IPS DF 6.9 (cell line): ENCODE measurements around the gene MOV10.

Experiments used
- DNase-seq: peaks from one replicate; pipeline ENCODE4 v3.0.0-alpha.2; 2013; ENCODE audit warnings: low read depth, low spot score
- H3K27ac ChIP-seq: one replicate; pipeline ENCODE4 v1.5.1; 2013; ENCODE audit warnings: low read length, control low read depth
- H3K27me3 ChIP-seq: 2 replicates; pipeline ENCODE4 v1.6.1; 2013; ENCODE audit warnings: mild to moderate bottlenecking, low read length; ENCODE audit not compliant: control insufficient read depth, insufficient read depth
- H3K36me3 ChIP-seq: 2 replicates; pipeline ENCODE4 v1.6.1; 2013; ENCODE audit warnings: low read length; ENCODE audit not compliant: control insufficient read depth, insufficient read depth
- H3K4me1 ChIP-seq: 2 replicates; pipeline ENCODE4 v1.6.1; 2013; ENCODE audit warnings: low read length; ENCODE audit not compliant: control insufficient read depth, insufficient read depth
- H3K4me3 ChIP-seq: 2 replicates; pipeline ENCODE4 v1.5.1; 2013; ENCODE audit warnings: mild to moderate bottlenecking, low read length
- H3K9me3 ChIP-seq: 2 replicates; pipeline ENCODE4 v1.6.1; 2013; ENCODE audit warnings: low read length, inconsistent platforms; ENCODE audit not compliant: control insufficient read depth, insufficient read depth
- WGBS: extraction: QIAGEN DNeasy Blood & Tissue Kit; methylation state at CpG from one replicate; pipeline ENCODE4 v1.1.7; 2013; ENCODE audit warnings: mixed read lengths, missing lambda C conversion rate; ENCODE audit not compliant: insufficient read length, insufficient coverage; 5-methylcytosine and 5-hydroxymethylcytosine counted together

MOV10 gene

DNA sequence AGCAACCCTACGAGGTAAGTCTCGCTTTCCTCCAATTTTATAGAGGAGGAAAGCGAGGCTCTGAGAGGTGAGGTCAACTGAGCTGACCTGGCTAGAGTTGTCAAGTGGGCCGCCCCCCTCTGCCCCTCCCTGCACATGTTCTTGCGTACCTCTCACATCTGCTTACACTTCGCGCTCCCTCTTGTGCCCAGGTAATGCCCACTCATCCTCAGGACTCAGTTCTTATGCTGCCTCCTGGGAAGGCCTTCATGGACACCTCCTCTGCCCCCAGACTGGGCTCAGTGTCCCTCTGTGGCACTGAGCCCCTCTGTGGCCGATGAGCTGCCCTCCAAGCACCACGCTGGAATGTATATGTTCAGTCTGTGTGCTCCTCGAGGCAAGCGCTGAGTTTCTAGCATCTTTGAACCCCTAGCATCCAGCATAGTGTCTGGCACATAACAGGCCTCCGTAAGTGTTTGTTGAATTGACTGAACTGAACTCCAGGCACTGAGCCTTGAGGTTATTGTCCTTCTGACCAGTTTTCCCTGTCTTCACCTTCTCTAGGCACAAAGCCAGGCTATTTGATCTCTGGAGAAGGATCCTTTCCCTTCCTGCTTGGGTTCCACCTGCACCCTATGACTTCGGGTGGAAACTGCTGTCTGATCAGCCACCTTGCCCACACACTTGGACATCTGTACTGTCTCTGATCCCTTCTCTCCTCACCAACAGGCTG lies 13.5 kb downstream of the MOV10 start:
- H3K4me3 ChIP-seq = no peak overlapping the region
- H3K27me3 ChIP-seq = no peaks in the 10 kb centered on the region
- no peak for DNase-seq
- no peak overlapping the region for H3K27ac ChIP-seq
- peaks cover 7% of the 10 kb centered on the region; the same call in 1 of the 2 replicates for H3K36me3 ChIP-seq
- no CpG with 5 or more reads among the region's 13 CpGs for WGBS
- no peaks in the 10 kb centered on the region for H3K9me3 ChIP-seq
- H3K4me1 ChIP-seq = no peaks in the 10 kb centered on the region

GRCh38 chr1:112688781-112689193 lies 14.3 kb downstream of the MOV10 start:
- H3K4me3 ChIP-seq = no peak overlapping the region
- H3K4me1 ChIP-seq = no peaks in the 10 kb centered on the region
- H3K27ac ChIP-seq = no peak overlapping the region
- no peaks in the 10 kb centered on the region for H3K27me3 ChIP-seq
- H3K36me3 ChIP-seq = peaks cover 9% of the 10 kb centered on the region; the same call in 1 of the 2 replicates
- H3K9me3 ChIP-seq = no peaks in the 10 kb centered on the region
- no CpG with 5 or more reads among the region's 13 CpGs for WGBS
- no peak for DNase-seq

- H3K4me1 ChIP-seq = no peaks in the 10 kb centered on the region
- peaks cover 15% of the 10 kb centered on the region; the same call in 1 of the 2 replicates for H3K36me3 ChIP-seq
- no peak overlapping the region for H3K4me3 ChIP-seq
- H3K27ac ChIP-seq = no peak overlapping the region
- no CpG with 5 or more reads among the region's 9 CpGs for WGBS
- H3K27me3 ChIP-seq = no peaks in the 10 kb centered on the region
- DNase-seq = no peak
- H3K9me3 ChIP-seq = no peaks in the 10 kb centered on the region
Measured at GRCh38 chr1:112689196-112689841, 14.9 kb downstream of the MOV10 start.

DNA sequence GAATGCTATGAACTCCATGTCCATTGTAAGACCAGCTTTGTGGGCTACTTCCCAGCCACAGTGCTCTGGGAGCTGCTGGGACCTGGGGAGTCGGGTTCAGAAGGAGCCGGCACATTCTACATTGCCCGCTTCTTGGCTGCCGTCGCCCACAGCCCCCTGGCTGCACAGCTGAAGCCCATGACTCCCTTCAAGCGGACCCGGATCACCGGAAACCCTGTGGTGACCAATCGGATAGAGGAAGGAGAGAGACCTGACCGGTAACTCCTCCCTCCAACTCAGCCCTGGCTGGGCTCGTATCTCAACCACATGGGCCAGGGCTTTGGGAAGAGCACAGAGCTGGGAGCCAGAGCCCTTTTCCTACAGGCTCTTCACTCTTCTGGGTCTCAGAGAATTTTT lies 15.4 kb downstream of the MOV10 start:
- Histone ChIP-seq H3K9me3 (no peaks in the 10 kb centered on the region), H3K36me3 (peaks cover 19% of the 10 kb centered on the region; the same call in 1 of the 2 replicates), H3K27ac (no peak overlapping the region), H3K4me3 (no peak overlapping the region), H3K27me3 (no peaks in the 10 kb centered on the region), H3K4me1 (no peaks in the 10 kb centered on the region)
- no peak for DNase-seq
- no CpG with 5 or more reads among the region's 11 CpGs for WGBS

DNA sequence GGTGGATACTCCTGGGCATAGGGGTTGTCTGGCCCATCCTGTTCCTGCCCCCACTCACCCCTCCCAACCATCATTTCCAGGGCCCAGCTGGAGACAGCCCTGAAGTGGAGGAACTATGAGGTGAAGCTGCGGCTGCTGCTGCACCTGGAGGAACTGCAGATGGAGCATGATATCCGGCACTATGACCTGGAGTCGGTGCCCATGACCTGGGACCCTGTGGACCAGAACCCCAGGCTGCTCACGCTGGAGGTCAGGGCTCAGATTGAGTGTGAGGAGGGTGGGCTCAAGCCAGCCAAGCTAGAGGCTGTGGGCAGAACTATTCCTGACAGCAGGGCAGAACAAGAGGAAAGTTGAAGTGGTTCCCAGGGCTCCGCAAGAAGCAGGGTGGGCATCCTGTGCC lies 18.2 kb downstream of the MOV10 start:
- H3K36me3 ChIP-seq = peaks cover 31% of the 10 kb centered on the region
- no peak for DNase-seq
- no peaks in the 10 kb centered on the region for H3K9me3 ChIP-seq
- no peak overlapping the region for H3K4me3 ChIP-seq
- H3K27me3 ChIP-seq = no peaks in the 10 kb centered on the region
- no CpG with 5 or more reads among the region's 5 CpGs for WGBS
- no peaks in the 10 kb centered on the region for H3K4me1 ChIP-seq
- H3K27ac ChIP-seq = no peak overlapping the region

DNA sequence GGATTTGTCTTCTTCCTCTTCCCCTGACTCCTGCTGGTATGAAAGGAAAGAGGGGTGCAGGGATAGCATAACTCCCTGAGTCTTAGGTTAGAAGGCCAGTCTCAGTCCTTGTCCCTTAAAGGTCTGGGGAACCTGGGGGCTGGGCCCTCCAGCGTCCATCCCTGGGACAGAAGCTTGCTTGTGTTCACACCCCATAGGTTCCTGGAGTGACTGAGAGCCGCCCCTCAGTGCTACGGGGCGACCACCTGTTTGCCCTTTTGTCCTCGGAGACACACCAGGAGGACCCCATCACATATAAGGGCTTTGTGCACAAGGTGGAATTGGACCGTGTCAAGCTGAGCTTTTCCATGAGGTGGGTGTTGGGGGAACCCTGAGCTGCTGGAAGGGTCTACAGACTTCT lies 19.4 kb downstream of the MOV10 start:
- Histone ChIP-seq H3K4me3 (no peak overlapping the region), H3K9me3 (no peaks in the 10 kb centered on the region), H3K36me3 (peaks cover 31% of the 10 kb centered on the region), H3K27ac (no peak overlapping the region), H3K4me1 (no peaks in the 10 kb centered on the region), H3K27me3 (no peaks in the 10 kb centered on the region)
- no CpG with 5 or more reads among the region's 6 CpGs for WGBS
- no peak for DNase-seq

DNA sequence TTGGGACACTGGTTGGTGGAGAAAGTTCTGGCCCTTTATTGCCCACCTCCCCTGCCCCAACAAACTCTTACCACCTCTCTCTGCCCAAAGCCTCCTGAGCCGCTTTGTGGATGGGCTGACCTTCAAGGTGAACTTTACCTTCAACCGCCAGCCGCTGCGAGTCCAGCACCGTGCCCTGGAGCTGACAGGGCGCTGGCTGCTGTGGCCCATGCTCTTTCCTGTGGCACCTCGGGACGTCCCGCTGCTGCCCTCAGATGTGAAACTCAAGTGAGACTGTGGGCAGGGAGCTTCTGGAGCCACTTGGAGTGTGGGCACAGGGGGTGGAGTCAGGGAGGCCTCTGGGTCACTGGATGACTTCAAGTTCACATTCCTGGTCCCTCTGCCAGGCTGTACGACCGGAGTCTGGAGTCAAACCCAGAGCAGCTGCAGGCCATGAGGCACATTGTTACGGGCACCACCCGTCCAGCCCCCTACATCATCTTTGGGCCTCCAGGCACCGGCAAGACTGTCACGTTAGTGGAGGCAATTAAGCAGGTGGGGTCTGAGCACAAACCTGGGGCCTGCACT lies 20.0 kb downstream of the MOV10 start:
- no CpG with 5 or more reads among the region's 15 CpGs for WGBS
- Histone ChIP-seq H3K27me3 (no peaks in the 10 kb centered on the region), H3K4me3 (no peak overlapping the region), H3K36me3 (peaks cover 33% of the 10 kb centered on the region), H3K27ac (no peak overlapping the region), H3K4me1 (no peaks in the 10 kb centered on the region), H3K9me3 (no peaks in the 10 kb centered on the region)
- no peak for DNase-seq

DNA sequence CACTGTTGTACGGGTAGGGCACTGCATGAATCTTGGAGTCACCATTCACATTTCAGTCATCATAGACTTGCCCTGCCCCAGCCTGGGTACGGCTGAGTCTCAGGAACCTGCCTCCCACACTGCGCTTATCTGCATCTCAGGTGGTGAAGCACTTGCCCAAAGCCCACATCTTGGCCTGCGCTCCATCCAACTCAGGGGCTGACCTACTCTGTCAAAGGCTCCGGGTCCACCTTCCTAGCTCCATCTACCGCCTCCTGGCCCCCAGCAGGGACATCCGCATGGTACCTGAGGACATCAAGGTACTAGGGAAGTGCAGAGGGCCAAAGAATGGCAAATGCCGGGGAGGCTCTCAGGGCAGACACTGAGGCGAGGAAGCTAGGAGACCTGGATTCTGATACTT lies 20.8 kb downstream of the MOV10 start:
- no CpG with 5 or more reads among the region's 9 CpGs for WGBS
- no peak overlapping the region for H3K4me3 ChIP-seq
- H3K4me1 ChIP-seq = peaks cover 2% of the 10 kb centered on the region
- H3K27me3 ChIP-seq = no peaks in the 10 kb centered on the region
- no peak overlapping the region for H3K27ac ChIP-seq
- no peak for DNase-seq
- no peaks in the 10 kb centered on the region for H3K9me3 ChIP-seq
- peaks cover 40% of the 10 kb centered on the region for H3K36me3 ChIP-seq

GRCh38 chr1:112696578-112697314 lies 22.3 kb downstream of the MOV10 start:
- Histone ChIP-seq H3K4me3 (no peak overlapping the region), H3K9me3 (no peaks in the 10 kb centered on the region), H3K27ac (no peak overlapping the region), H3K27me3 (no peaks in the 10 kb centered on the region), H3K4me1 (peaks cover 8% of the 10 kb centered on the region), H3K36me3 (peaks cover 41% of the 10 kb centered on the region)
- no peak for DNase-seq
- no CpG with 5 or more reads among the region's 7 CpGs for WGBS

DNA sequence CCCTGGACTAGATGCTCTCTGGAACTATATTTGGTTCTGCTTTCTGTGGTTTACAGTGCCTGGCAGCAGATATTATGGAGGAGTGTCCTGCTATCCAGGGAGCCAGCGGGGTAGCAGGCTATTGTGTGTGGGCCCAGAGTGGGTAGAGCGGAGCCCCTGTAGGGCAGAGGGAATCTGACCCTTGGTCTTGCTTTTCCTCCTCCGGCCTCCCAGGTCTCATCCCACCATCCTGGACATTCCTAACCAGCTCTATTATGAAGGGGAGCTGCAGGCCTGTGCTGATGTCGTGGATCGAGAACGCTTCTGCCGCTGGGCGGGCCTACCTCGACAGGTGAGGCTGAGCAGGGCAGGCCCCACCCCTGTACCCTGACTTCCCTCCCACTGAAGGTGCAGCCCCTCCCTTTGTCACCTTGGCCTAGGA lies 23.3 kb downstream of the MOV10 start:
- DNase-seq = no peak
- Histone ChIP-seq H3K4me3 (no peak overlapping the region), H3K27me3 (no peaks in the 10 kb centered on the region), H3K9me3 (no peaks in the 10 kb centered on the region), H3K4me1 (peaks cover 8% of the 10 kb centered on the region), H3K27ac (no peak overlapping the region), H3K36me3 (peaks cover 38% of the 10 kb centered on the region)
- no CpG with 5 or more reads among the region's 9 CpGs for WGBS
